OCI-LY1 (cell line): ENCODE measurements around the gene SYCN.

Source experiments
- H2AFZ ChIP-seq: fragments of 200-600 bp; sonication (generic), shearing (Covaris generic); 2 replicates; pipeline ENCODE4 v1.6.0; 2014; ENCODE audit warnings: antibody characterized with exemption, mild to moderate bottlenecking, low read length
- H3F3A ChIP-seq: fragments of 200-600 bp; sonication (generic), shearing (Covaris generic); 2 replicates; pipeline ENCODE4 v1.6.0; 2014; ENCODE audit warnings: mild to moderate bottlenecking, antibody characterized with exemption, low read length, moderate library complexity; ENCODE audit not compliant: insufficient read depth
- H3K27ac ChIP-seq: fragments of 200-600 bp; sonication (generic); 2 replicates; pipeline ENCODE4 v1.5.1; 2014; ENCODE audit warnings: low read length, mixed run types, mild to moderate bottlenecking, low read depth; ENCODE audit not compliant: poor library complexity, severe bottlenecking
- H3K27me3 ChIP-seq: fragments of 200-600 bp; sonication (generic); 2 replicates; pipeline ENCODE4 v1.6.0; 2014; ENCODE audit warnings: antibody characterized with exemption, mild to moderate bottlenecking, low read length, moderate library complexity; ENCODE audit not compliant: insufficient read depth
- H3K36me3 ChIP-seq: fragments of 200-600 bp; sonication (generic); 2 replicates; pipeline ENCODE4 v1.6.1; 2014; ENCODE audit warnings: mild to moderate bottlenecking, antibody characterized with exemption, low read length, moderate library complexity, mixed read lengths; ENCODE audit not compliant: insufficient read depth
- H3K4me1 ChIP-seq: fragments of 200-600 bp; sonication (generic); 2 replicates; pipeline ENCODE4 v1.5.1; 2014; ENCODE audit warnings: mild to moderate bottlenecking, low read length, moderate library complexity; ENCODE audit not compliant: insufficient read depth, severe bottlenecking
- H3K4me2 ChIP-seq: fragments of 200-600 bp; sonication (generic), shearing (Covaris generic); 2 replicates; pipeline ENCODE4 v1.6.1; 2014; ENCODE audit warnings: low read length
- H3K4me3 ChIP-seq: fragments of 200-600 bp; sonication (generic); 2 replicates; pipeline ENCODE4 v1.5.1; 2014; ENCODE audit warnings: low read length, low read depth, mild to moderate bottlenecking, mixed read lengths; ENCODE audit not compliant: poor library complexity, severe bottlenecking
- H3K79me2 ChIP-seq: fragments of 200-600 bp; shearing (Covaris generic); 2 replicates; pipeline ENCODE4 v1.6.1; 2016; ENCODE audit warnings: mixed run types, low read length, mixed read lengths; ENCODE audit not compliant: insufficient read depth
- H3K9ac ChIP-seq: fragments of 200-600 bp; sonication (generic), shearing (Covaris generic); 2 replicates; pipeline ENCODE4 v1.6.1; 2014; ENCODE audit warnings: mild to moderate bottlenecking, low read length, mixed read lengths
- H3K9me2 ChIP-seq: fragments of 200-600 bp; sonication (generic), shearing (Covaris generic); 2 replicates; pipeline ENCODE4 v1.6.1; 2014; ENCODE audit warnings: low read depth, mild to moderate bottlenecking, low read length, mixed read lengths
- H3K9me3 ChIP-seq: fragments of 200-600 bp; shearing (Covaris generic); 2 replicates; pipeline ENCODE4 v1.6.1; 2014; ENCODE audit warnings: low read length, mixed read lengths
- H4K20me1 ChIP-seq: fragments of 200-600 bp; sonication (generic), shearing (Covaris generic); 2 replicates; pipeline ENCODE4 v1.6.0; 2016; ENCODE audit warnings: mild to moderate bottlenecking, low read length; ENCODE audit not compliant: insufficient read depth
- CTCF ChIP-seq: fragments of 200-600 bp; sonication (generic), shearing (Covaris generic); IDR thresholded peaks from 2 replicates; pipeline ENCODE4 v1.5.1; 2017; ENCODE audit warnings: mild to moderate bottlenecking, antibody characterized with exemption, low read length, moderate library complexity, mixed read lengths
- EZH2 ChIP-seq: fragments of 200-600 bp; sonication (generic), shearing (Covaris generic); IDR thresholded peaks from 2 replicates; pipeline ENCODE4 v1.8.0; 2017; ENCODE audit warnings: borderline replicate concordance, mixed run types, mild to moderate bottlenecking, antibody characterized with exemption, low read length, moderate library complexity, mixed read lengths

SYCN gene

GRCh38 chr19:39177736-39178135 is 26.3 kb downstream of the SYCN start:
- H3K9me2 ChIP-seq = no peaks in the 10 kb centered on the region
- H3K9ac ChIP-seq = no peak overlapping the region
- no peak overlapping the region for H3K4me3 ChIP-seq
- H2AFZ ChIP-seq = no peak overlapping the region
- H4K20me1 ChIP-seq = no peaks in the 10 kb centered on the region
- H3F3A ChIP-seq = no peaks in the 10 kb centered on the region
- H3K9me3 ChIP-seq = no peaks in the 10 kb centered on the region
- no peaks in the 10 kb centered on the region for H3K27me3 ChIP-seq
- no peak overlapping the region for H3K4me2 ChIP-seq
- no peak overlapping the region for H3K27ac ChIP-seq
- H3K4me1 ChIP-seq = no peaks in the 10 kb centered on the region
- H3K36me3 ChIP-seq = no peaks in the 10 kb centered on the region
- TF ChIP-seq CTCF (no peak), EZH2 (no peak)
- H3K79me2 ChIP-seq = no peaks in the 10 kb centered on the region

GRCh38 chr19:39177110-39177699 is 26.9 kb downstream of the SYCN start:
- Histone ChIP-seq H3K9me3 (no peaks in the 10 kb centered on the region), H3K4me2 (no peak overlapping the region), H3K36me3 (no peaks in the 10 kb centered on the region), H3K4me1 (no peaks in the 10 kb centered on the region), H3K79me2 (no peaks in the 10 kb centered on the region), H3F3A (no peaks in the 10 kb centered on the region), H4K20me1 (no peaks in the 10 kb centered on the region), H3K4me3 (no peak overlapping the region), H2AFZ (no peak overlapping the region), H3K27ac (no peak overlapping the region), H3K27me3 (no peaks in the 10 kb centered on the region), H3K9me2 (no peaks in the 10 kb centered on the region), H3K9ac (no peak overlapping the region)
- TF ChIP-seq EZH2 (no peak), CTCF (no peak)

- Histone ChIP-seq H3K27me3 (no peaks in the 10 kb centered on the region), H3K4me3 (no peak overlapping the region), H3K4me1 (no peaks in the 10 kb centered on the region), H3K9ac (no peak overlapping the region), H3K4me2 (no peak overlapping the region), H3K36me3 (no peaks in the 10 kb centered on the region), H3K27ac (no peak overlapping the region), H3K9me3 (no peaks in the 10 kb centered on the region), H2AFZ (no peak overlapping the region), H4K20me1 (no peaks in the 10 kb centered on the region), H3K9me2 (no peaks in the 10 kb centered on the region), H3K79me2 (no peaks in the 10 kb centered on the region), H3F3A (no peaks in the 10 kb centered on the region)
- no peak for TF ChIP-seq CTCF
Measured at GRCh38 chr19:39175564-39175963, 28.5 kb downstream of the SYCN start.
